ENCODE data around the gene GAK.

GAK gene

DNA sequence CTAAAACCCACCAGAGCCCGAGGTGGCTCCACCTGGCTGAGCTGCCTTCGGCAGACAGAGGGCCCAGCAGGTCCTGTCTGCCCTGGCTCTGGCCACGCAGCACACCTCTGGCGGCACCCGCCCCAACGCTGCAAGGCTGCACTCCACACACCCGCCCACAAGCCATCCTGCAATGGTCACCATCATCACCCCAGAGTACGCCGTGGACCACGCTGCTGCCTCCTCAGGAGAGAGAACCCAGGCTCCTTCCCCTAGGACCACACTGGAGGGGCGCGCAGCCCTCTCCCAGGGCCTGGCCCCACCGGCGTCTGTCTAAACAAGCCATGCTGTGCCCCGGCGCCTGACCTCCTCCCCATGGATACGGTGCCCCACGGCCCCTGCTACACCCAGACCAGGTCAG, 66.5 kb downstream of the GAK start:
- TF ChIP-seq, protein P1, sequence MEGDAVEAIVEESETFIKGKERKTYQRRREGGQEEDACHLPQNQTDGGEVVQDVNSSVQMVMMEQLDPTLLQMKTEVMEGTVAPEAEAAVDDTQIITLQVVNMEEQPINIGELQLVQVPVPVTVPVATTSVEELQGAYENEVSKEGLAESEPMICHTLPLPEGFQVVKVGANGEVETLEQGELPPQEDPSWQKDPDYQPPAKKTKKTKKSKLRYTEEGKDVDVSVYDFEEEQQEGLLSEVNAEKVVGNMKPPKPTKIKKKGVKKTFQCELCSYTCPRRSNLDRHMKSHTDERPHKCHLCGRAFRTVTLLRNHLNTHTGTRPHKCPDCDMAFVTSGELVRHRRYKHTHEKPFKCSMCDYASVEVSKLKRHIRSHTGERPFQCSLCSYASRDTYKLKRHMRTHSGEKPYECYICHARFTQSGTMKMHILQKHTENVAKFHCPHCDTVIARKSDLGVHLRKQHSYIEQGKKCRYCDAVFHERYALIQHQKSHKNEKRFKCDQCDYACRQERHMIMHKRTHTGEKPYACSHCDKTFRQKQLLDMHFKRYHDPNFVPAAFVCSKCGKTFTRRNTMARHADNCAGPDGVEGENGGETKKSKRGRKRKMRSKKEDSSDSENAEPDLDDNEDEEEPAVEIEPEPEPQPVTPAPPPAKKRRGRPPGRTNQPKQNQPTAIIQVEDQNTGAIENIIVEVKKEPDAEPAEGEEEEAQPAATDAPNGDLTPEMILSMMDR (IDR thresholded peaks at IDR 0.05; ENCODE audit: low read depth, low read length) = no peak
- DNase-seq (ENCODE audit: low read depth in 2 of 2) = no peak
- H3K4me3 ChIP-seq (replicated peaks in 1 of 2; ENCODE audit: low read depth in 2 of 2, low read length in 2 of 2) = no peak overlapping the region

GRCh38 chr4:865121-865465, 67.0 kb downstream of the GAK start:
- TF ChIP-seq, protein P1 (IDR thresholded peaks at IDR 0.05; ENCODE audit: low read depth, low read length) = no peak
- no peak overlapping the region for H3K4me3 ChIP-seq (replicated peaks in 1 of 2; ENCODE audit: low read depth in 2 of 2, low read length in 2 of 2)

DNA sequence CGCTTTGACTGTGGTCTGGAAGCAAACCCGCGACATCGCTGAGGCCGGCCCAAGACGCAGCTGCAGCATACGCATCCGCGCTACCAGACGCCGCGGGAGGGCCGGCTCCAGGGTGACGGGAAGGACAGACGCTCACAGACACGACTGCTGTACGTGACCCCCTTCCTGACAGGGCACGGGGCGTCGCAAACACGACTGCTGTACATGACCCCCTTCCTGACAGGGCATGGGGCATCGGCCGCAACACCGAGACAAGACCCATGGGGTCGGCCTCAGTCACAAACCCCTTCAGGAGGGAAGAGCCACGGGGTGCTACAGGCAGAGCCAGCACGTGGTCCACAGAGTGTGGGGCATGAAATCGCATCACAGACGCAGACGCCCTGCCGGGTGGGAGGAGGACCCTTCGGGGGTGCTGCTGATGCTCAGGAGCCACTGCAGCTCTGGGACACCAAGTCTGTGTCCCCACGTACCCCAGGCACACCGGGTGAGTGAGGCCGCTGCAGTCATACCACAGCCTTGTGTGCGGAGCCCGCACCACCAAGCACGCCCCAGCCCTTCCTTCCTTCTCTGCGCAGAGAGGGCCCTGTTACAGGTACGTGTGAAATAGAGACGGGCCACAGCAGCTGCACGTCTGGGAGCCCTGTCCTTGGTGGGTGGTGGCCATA, 67.5 kb downstream of the GAK start:
- TF ChIP-seq, protein P1 (IDR thresholded peaks at IDR 0.05; ENCODE audit: low read depth, low read length) = no peak
- no peak for DNase-seq (ENCODE audit: low read depth in 2 of 2)
- no peak overlapping the region for H3K4me3 ChIP-seq (replicated peaks in 1 of 2; ENCODE audit: low read depth in 2 of 2, low read length in 2 of 2)

More at GRCh38 chr4:865121-865465, 67.0 kb downstream of the GAK start:
- DNase-seq (ENCODE audit: low read depth in 2 of 2) = no peak

DNA sequence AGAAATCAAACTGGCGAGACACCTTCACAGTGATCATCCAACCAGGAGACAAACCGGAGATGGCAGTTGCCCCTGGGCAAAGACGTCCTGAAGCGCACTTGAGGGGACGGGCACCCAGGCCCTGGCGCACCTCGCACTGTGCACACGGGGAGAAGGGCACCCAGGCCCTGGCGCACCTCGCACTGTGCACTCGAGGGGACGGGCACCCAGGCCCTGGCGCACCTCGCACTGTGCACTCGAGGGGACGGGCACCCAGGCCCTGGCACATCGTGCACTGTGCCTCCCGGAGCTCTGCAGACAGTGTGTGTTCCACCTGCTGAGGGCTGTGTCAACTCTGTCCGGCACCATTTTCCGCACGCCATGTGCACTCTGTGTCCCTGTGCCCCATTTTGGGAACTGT, 71.6 kb downstream of the GAK start:
- TF ChIP-seq, protein P1 (IDR thresholded peaks at IDR 0.05; ENCODE audit: low read depth, low read length) = no peak
- DNase-seq (ENCODE audit: low read depth in 2 of 2) = no peak
- H3K4me3 ChIP-seq (replicated peaks in 1 of 2; ENCODE audit: low read depth in 2 of 2, low read length in 2 of 2) = no peak overlapping the region

DNA sequence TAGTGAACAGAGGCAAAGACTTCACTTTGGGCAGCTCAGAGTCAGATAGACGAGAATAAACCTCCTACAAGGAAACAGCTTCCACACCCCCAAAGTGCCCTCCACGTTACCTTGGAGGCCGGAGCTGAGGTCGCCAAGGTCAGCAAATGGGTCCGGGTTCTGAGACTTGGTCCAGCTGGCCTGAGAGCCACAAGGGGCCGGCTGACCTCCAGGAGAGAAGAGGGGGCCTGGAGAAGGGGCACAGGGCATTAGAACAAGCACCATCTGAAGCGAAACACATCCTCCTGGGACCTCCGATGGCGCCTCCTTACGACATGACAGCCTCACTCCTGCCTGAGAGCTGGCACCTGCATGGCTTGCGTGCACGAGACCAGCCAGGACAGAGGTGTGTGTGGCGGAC, 72.6 kb downstream of the GAK start:
- H3K4me3 ChIP-seq (replicated peaks in 1 of 2; ENCODE audit: low read depth in 2 of 2, low read length in 2 of 2) = no peak overlapping the region
- DNase-seq (ENCODE audit: low read depth in 2 of 2) = no peak
- TF ChIP-seq, protein P1 (IDR thresholded peaks at IDR 0.05; ENCODE audit: low read depth, low read length) = no peak

DNA sequence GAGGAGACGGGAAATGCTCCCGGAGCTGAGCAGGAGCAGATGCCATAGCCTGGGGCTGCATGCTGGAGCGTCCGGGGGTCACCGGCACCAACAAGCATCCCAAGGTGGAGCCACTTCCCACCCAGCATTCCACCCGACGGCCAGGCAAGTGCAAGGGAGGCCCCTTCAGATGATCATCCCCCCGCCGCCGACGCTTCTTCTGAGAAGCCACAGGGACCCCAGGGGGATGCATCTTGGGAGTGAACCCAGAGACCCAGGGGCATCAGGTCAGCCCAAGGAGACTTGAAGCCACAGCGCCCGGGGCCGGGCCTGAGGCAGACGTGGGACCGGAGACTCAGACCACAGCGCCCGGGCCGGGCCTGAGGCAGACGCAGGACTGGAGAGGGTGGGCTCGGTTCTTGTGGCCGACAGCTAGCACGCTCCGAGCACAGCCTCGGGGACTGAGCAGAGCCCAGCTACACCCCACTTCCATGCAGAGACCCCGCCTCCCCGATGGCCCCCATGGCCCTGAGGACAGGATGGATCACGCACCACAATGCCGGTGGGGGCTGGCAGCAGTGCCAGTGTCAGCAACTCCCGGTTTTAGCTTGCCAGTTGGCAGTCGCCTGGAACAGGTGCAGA, 73.2 kb downstream of the GAK start:
- no peak for DNase-seq (ENCODE audit: low read depth in 2 of 2)
- TF ChIP-seq, protein P1 (IDR thresholded peaks at IDR 0.05; ENCODE audit: low read depth, low read length) = no peak
- H3K4me3 ChIP-seq (replicated peaks in 1 of 2; ENCODE audit: low read depth in 2 of 2, low read length in 2 of 2) = no peak overlapping the region
